HG02610 (cell line): Measurements from ENCODE around the gene RPRD1B.

Experiments
- ATAC-seq: cut with Tn5 transposase; IDR thresholded peaks from one replicate; pipeline ENCODE4 v1.9.1; 2021; ENCODE audit warnings: mild to moderate bottlenecking, moderate library complexity; ENCODE audit not compliant: unreplicated experiment

RPRD1B gene

GRCh38 chr20:38067717-38068365, 34.3 kb downstream of the RPRD1B start:
- ATAC-seq, result no peak

GRCh38 chr20:38072898-38073297, 39.4 kb downstream of the RPRD1B start:
- no peak for ATAC-seq

- no peak for ATAC-seq
These were observed 39.9 kb downstream of the RPRD1B start for GRCh38 chr20:38073307-38074071.

- no peak for ATAC-seq
These were observed 41.8 kb downstream of the RPRD1B start for GRCh38 chr20:38075161-38075998.

DNA sequence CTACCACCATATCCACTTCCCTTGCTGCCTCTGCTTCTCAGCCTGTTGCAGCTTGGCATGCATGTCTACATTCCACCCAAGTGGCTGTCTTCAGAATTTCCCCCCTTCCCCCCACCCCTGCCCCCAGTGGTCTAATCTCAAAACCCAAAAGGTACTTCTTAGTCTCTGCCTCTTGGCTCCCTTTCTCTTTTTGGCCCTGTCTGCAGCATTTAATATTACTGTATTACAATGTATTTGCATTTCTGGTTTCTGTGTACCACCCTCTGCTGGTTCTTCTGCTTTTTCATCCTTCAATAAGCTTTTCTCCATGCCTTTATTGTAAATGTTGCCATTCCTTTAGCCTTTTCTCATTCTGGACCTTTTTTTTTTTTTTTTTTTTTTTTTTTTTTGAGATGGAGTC, 43.0 kb downstream of the RPRD1B start:
- ATAC-seq, result no peak

- no peak for ATAC-seq
These were observed 44.5 kb downstream of the RPRD1B start for GRCh38 chr20:38078084-38078483.

DNA sequence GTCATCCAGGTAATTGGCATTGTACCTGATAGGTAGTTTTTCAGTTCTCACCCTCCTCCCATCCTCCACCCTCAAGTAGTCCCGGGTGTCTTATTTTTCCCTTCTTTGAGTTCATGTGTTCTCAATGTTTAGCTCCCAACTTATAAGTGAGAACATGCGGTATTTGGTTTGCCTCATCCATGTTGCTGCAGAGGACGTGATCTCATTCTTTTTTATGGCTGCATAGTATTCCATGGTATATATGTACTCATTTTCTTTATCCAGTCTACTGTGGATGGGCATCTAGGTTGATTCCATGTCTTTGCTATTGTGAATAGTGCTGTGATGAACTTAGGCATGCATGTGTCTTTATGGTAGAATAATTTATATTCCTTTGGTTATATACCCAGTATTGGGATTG, 45.8 kb downstream of the RPRD1B start:
- no peak for ATAC-seq

GRCh38 chr20:38081575-38081974, 48.0 kb downstream of the RPRD1B start:
- no peak for ATAC-seq

DNA sequence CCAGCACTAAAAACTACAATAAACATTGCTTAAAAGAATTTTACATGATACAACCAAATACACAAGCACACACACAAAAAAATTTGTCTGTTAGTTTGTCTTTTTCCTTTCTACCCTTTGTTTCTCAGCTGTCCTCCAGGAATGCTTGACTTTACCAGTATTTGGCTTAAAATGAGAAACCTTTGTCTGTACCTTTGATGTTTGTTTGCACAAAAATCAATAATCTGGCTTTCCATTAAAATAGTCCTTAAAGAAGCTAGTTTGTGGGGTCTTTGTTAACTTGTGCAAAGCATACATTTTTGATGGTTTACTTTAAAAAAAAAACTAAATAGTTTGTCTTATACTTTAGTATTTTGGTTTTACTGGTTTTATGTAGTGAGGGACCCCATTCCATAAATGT, 49.3 kb downstream of the RPRD1B start:
- ATAC-seq, result no peak

DNA sequence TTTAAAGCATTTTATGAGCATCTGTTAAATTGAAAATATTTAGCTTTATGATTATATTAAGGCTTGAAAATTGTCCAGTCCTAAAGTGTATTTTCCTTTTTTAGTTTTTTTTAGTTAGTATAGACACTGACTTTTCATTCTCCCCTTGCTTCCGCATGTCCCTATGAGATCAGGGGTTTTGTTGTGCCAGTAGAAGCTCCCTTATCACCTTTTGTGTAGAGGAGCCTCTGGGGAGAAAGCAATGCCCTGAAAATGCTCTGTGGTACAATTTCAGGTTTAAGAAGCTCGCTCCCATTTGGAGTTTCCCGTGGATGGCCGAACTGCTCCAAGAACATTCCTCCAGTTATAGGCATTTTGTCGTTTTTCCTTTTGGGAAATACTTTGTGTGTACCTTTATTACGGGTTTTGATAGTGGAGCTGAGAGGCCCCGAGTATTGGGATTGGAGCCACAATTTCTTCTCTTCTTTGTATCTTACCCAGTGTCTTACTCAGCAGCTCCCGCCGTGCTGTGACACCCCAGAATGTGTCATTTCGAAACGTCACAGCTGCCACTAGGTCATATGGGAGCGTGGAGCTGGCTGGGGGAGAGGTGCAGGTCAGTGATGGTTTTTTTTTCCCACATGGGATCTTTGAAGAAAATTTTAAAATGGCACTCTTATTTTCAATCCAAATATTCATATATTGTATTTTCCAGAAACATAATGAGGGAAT, 49.9 kb downstream of the RPRD1B start:
- ATAC-seq, result no peak

DNA sequence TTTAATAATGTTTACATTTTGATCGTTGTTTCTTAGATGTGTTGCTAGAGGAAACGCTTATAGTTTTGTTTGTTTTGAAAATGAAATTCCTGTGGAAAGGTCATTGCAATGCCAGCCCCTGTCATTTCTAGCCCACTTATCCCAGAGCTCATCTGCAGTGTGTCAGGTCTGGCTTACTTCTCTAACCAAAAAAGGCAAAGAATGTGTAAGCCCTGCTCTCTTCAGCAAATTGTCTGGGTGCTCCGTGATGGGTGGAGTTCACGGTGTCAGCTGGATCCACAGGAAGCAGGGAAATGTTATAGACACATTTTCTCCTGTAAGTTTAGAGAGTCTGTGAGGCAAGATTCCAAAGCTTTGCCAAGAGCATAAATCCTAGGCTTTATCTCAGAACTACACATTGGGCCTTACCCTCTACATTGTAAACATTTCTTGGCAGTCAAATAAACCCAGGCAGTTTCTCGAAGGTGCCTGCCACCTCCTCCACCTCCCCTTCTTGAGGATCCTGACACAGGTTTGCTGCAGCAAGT, 50.9 kb downstream of the RPRD1B start:
- ATAC-seq, result no peak

DNA sequence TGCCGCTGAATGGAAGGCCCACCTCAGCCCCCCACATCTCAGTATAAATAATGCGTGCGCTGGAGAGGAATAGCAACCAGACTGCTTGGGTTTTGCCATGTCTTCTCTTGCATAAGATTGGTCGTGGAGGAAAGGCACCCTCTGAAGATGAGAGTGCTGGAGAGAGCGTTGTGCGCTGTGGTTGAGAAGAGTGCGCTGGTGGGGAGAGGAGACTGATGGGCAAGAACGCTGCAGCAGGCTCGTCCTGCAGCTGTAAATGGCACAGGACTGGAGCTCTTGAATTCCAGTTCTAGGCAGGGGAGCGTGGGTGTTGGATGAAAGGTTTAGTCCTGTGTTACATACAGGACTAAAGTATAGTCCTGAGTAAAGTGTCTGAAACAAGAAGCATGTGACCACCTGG, 51.5 kb downstream of the RPRD1B start:
- no peak for ATAC-seq

GRCh38 chr20:38089500-38089899, 56.0 kb downstream of the RPRD1B start:
- ATAC-seq, result no peak

DNA sequence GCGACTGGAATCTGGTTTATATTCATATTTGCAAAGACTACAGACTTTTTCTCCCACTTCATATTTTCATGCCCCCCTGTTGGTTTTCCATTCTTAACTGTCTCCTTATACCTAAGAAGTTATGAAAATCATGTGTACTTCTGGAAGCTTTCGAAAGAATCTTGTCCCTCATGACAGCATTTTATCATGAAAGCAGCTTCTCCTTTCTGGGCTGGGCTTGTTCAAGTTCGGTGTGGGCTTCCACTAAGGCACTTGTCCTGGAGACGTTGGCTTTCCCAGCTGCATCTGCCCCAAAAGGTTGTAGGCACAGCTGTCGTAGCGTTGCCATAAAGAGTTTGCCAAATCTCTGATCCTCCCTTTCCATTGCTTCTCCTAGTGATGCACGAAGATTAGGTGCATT, 56.5 kb downstream of the RPRD1B start:
- no peak for ATAC-seq

DNA sequence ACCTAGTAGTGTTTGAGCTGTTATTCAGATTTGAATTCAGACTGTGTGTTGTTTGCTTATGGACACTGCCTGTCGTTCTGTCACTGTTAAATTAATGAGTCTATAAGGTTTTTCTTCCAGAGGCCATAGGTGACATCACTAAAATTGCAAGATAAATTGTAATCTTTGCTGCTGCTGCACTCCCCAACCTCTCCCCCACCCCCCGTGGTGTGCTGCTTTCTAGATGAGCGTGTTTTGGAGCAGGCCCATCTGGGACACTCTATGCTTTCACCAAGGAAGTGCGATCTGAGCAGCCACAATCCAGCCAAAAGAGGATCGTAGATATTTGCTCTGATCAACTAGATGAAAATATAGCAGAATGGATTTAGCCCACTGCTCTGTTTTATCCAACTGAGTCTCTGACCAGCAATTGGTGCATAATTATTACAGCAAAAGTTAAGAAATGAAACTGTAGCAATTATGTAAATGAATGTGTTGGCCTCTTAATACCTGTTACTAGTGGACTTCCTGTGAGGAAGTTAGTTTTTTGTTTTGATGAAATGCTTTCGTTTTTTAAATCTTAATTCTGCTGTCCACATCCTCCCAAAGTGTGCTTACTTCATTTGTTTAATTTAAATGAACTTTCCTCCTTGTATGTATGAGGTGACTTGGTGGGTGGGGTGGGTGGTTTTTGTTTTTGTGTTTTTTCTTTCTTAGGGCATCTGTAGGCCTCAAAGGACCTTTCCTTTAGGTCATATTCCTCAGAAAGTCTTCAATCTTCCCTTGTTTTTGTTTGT, 58.1 kb downstream of the RPRD1B start:
- ATAC-seq, result no peak

DNA sequence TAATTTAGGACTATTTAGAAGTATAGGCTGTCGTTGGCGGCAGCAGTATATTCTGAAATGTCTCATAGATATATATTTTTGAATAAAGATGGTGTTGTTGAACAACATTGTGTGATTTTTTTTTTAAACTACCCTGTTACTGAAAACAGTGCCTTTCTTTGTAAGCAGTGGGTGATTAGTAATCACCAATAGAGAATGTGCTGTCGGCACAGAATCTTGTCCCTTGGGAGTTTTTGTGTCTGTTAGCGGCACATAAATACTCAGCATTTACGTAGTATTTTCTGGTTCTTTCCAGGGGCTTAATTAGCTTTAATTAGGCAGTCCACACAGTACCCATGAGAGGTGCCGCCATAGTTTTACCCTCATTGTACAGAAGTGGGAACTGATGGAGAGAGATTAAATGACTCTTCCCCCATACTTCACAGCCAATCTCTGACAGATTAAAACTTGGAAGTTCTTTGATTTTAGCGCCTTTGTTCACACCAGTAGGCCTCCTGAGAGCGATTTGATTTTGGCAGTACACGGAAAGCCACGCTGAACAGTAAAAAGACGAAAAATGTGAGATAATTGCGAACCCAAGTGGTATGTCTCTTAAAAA, 58.8 kb downstream of the RPRD1B start:
- ATAC-seq, result no peak

GRCh38 chr20:38092915-38093314, 59.4 kb downstream of the RPRD1B start:
- ATAC-seq, result no peak

DNA sequence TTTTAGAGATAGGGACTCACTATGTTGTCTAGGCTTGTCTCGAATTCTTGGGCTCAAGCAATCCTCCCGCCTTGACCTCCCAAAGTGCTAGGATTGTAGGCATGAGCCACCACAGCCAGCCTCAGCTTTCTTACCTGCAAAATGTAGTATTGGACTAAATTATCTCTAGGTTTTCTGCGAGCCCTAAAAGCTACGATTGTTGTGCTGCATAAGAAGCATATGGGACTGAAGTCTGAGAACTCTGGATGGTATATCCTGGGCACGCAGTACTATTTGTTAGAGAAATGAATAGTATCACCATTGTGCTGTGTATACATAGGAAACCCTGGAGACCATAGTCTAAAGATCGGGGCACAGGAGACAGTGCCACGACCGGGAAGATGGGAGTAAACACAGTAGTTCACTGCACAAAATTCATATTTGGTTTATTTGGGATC, 60.1 kb downstream of the RPRD1B start:
- no peak for ATAC-seq

DNA sequence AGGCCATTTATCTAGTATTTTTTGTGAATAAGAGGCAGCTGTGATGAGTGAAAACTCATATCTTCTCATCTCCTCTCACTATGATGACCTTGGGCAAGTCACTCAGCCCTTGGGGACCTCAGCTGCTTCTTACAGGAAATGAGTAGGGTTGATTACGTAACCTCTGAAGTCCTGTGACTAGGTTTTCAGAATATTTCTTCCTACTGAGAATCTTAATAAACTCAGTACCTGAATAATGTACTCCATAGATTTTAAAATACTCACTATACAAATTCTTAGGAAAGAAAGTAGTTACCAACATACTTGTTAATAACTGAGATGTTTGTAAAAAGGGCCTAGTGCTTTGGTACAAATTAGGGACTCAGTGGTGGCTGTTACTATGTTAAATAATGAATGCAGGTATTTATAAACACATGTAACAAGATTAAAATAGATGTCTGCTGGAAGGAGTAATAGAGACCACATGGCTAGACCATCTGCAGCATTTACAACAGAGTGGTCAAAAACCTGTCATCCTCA, 60.9 kb downstream of the RPRD1B start:
- ATAC-seq, result peak; percentile 85
